NOMO-1 treated with DMSO at 0.1 percent for 48 hours (cell line): ENCODE data around the gene EN1.

Source experiments
- DNase-seq: peaks from one replicate; lab custom pipeline; 2025; ENCODE audit not compliant: unreplicated experiment; lab: John Stamatoyannopoulos, UW

EN1 gene

GRCh38 chr2:118843483-118844132, 3.8 kb downstream of the EN1 start:
- no peak for DNase-seq

GRCh38 chr2:118842661-118843482, 4.6 kb downstream of the EN1 start:
- no peak for DNase-seq

GRCh38 chr2:118841828-118842461, 5.5 kb downstream of the EN1 start:
- DNase-seq: no peak

GRCh38 chr2:118841450-118841827, 6.0 kb downstream of the EN1 start:
- DNase-seq: no peak

GRCh38 chr2:118838741-118839455, 8.6 kb downstream of the EN1 start:
- DNase-seq: no peak

GRCh38 chr2:118837621-118838020, 9.8 kb downstream of the EN1 start:
- no peak for DNase-seq

- DNase-seq: no peak
Measured at GRCh38 chr2:118837067-118837466, 10.4 kb downstream of the EN1 start.

GRCh38 chr2:118836411-118836930, 11.0 kb downstream of the EN1 start:
- no peak for DNase-seq

- DNase-seq: no peak
Measured at GRCh38 chr2:118835746-118836410, 11.6 kb downstream of the EN1 start.

- DNase-seq: no peak
Measured at GRCh38 chr2:118834901-118835745, 12.3 kb downstream of the EN1 start.

- DNase-seq: no peak
Measured at GRCh38 chr2:118834440-118834810, 13.0 kb downstream of the EN1 start.

GRCh38 chr2:118833716-118834439, 13.6 kb downstream of the EN1 start:
- no peak for DNase-seq

- no peak for DNase-seq
Measured at GRCh38 chr2:118832791-118833715, 14.4 kb downstream of the EN1 start.

GRCh38 chr2:118832071-118832790, 15.2 kb downstream of the EN1 start:
- no peak for DNase-seq

GRCh38 chr2:118830881-118831280, 16.6 kb downstream of the EN1 start:
- no peak for DNase-seq

GRCh38 chr2:118830118-118830517, 17.3 kb downstream of the EN1 start:
- no peak for DNase-seq

GRCh38 chr2:118826093-118826492, 21.4 kb downstream of the EN1 start:
- DNase-seq: no peak
